ENCODE results near the gene MCF2L. TPM values are rescaled to one million over a fixed set of nuclear protein-coding genes. Genes with fewer than 3 reads are reported as not detected.

MCF2L gene
- total RNA-seq, 4 donors from 2014 or later: 18.3 to 52.6 (median 29.9) TPM

DNA sequence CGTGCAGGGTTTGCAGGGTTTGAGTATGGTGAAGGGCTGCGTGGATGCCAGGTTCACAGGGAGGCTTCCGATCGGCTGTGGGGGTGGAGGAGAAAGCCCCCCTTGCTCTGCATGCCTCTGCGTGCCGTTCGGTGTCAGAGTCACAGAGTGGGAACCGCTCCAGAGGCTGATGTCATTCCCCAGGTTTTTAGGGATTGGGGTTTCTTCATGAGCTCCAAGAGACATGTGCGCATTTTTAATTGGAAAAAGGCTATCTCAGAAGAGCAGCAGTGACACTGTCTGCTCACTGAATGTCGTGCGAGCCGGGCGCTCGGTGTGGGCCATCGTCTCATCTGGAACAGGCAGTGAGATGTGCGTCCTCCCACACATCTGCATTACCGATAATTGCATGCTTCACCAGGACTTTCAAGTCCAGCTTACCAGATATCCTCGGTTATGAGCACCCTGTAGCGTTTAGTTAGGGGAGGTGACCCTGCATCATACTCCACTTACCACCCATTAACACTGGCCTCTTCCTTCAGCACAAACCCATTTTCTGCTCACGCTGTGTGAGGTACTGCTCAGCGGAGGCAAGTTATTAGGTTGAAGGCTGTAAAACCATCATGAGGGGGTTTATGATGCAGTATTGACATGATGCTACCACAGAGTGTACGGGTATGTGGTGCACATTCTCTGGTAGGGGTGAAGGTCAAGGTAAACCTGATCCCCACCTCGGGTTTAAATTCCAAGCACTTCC is 1.7 kb downstream of the MCF2L start:
- peaks cover 61% of the 10 kb centered on the region for H3K27me3 ChIP-seq
- no peak overlapping the region for H3K4me3 ChIP-seq
- 75 to 90% methylated on average over 10 to 17 of the region's 23 CpGs for WGBS, 2 donors (ENCODE audit: low coverage in 1 of 2)

GRCh38 chr13:112971288-112971643 is 2.3 kb downstream of the MCF2L start:
- H3K4me1 ChIP-seq: peaks cover 0 to 24% (median 14%) of the 10 kb centered on the region in 3 donors
- H3K27ac ChIP-seq: no peak overlapping the region
- no peaks in the 10 kb centered on the region for H3K36me3 ChIP-seq
- no peak overlapping the region for H3K4me3 ChIP-seq
- no peaks in the 10 kb centered on the region for H3K9me3 ChIP-seq
- H3K27me3 ChIP-seq: peaks cover 55% of the 10 kb centered on the region
- no peak for TF ChIP-seq CTCF (IDR thresholded peaks at IDR 0.05)
- no peak for TF ChIP-seq POLR2AphosphoS5 (IDR thresholded peaks at IDR 0.05)
- TF ChIP-seq POLR2A (IDR thresholded peaks at IDR 0.05): no peak
- TF ChIP-seq EP300 (IDR thresholded peaks at IDR 0.05): no peak
- no peak for ATAC-seq
- WGBS, 2 donors (ENCODE audit: low coverage in 1 of 2): 88% methylated on average over 5 of the region's 6 CpGs; no CpG with 5 or more reads in 1 of the 2 donors

More for the DNA sequence above, 1.7 kb downstream of the MCF2L start:
- Histone ChIP-seq H3K4me1 (peaks cover 0 to 24% (median 14%) of the 10 kb centered on the region in 3 donors), H3K27ac (no peak overlapping the region), H3K36me3 (no peaks in the 10 kb centered on the region), H3K9me3 (no peaks in the 10 kb centered on the region)
- ATAC-seq: no peak
- TF ChIP-seq POLR2A (IDR thresholded peaks at IDR 0.05) (no peak), POLR2AphosphoS5 (IDR thresholded peaks at IDR 0.05) (no peak), CTCF (IDR thresholded peaks at IDR 0.05) (no peak), EP300 (IDR thresholded peaks at IDR 0.05) (no peak)

- 72 to 92% methylated on average over 1 of the region's 1 CpG for WGBS, 2 donors (ENCODE audit: low coverage in 1 of 2)
- Histone ChIP-seq H3K9me3 (no peaks in the 10 kb centered on the region), H3K27ac (no peak overlapping the region), H3K27me3 (peaks cover 49% of the 10 kb centered on the region), H3K4me3 (no peak overlapping the region), H3K36me3 (no peaks in the 10 kb centered on the region), H3K4me1 (peaks cover 0 to 24% (median 14%) of the 10 kb centered on the region in 3 donors)
- TF ChIP-seq CTCF (IDR thresholded peaks at IDR 0.05) (no peak), POLR2A (IDR thresholded peaks at IDR 0.05) (no peak), EP300 (IDR thresholded peaks at IDR 0.05) (no peak), POLR2AphosphoS5 (IDR thresholded peaks at IDR 0.05) (no peak)
- ATAC-seq: no peak
Measured at GRCh38 chr13:112972258-112972657, 3.2 kb downstream of the MCF2L start.

GRCh38 chr13:112972867-112973576 is 4.0 kb downstream of the MCF2L start:
- Histone ChIP-seq H3K4me1 (peaks cover 0 to 24% (median 14%) of the 10 kb centered on the region in 3 donors), H3K27me3 (peaks cover 43% of the 10 kb centered on the region), H3K36me3 (no peaks in the 10 kb centered on the region), H3K4me3 (no peak overlapping the region), H3K9me3 (no peaks in the 10 kb centered on the region), H3K27ac (no peak overlapping the region)
- ATAC-seq: no peak
- TF ChIP-seq CTCF (IDR thresholded peaks at IDR 0.05) (no peak), POLR2AphosphoS5 (IDR thresholded peaks at IDR 0.05) (no peak), EP300 (IDR thresholded peaks at IDR 0.05) (no peak), POLR2A (IDR thresholded peaks at IDR 0.05) (no peak)
- 80 to 90% methylated on average over 2 to 11 of the region's 19 CpGs for WGBS, 2 donors (ENCODE audit: low coverage in 1 of 2)
